ENCODE results near the gene GTF3C1. TPM values are rescaled to one million over a fixed set of nuclear protein-coding genes. Genes with fewer than 3 reads are reported as not detected.
A peak's percentile ranks its signal among the peaks of the same experiment; 100 is the strongest.

The GTF3C1 gene
- total RNA-seq, 1 donor from 2014 or later: 98.7 TPM

GRCh38 chr16:27547134-27547533, 2.6 kb downstream of the GTF3C1 start:
- DNase-seq (ENCODE audit: low spot score): no peak
- TF ChIP-seq CTCF (IDR thresholded peaks at IDR 0.05; ENCODE audit: unreplicated experiment): no peak
- H3K4me1 Mint-ChIP-seq (ENCODE audit: unreplicated experiment): peaks cover 19% of the 10 kb centered on the region
- peak overlapping the region; percentile 27 for H3K4me3 Mint-ChIP-seq (ENCODE audit: unreplicated experiment)
- H3K27ac Mint-ChIP-seq (ENCODE audit: unreplicated experiment): peak overlapping the region; percentile 11
- peaks cover 32% of the 10 kb centered on the region for H3K36me3 Mint-ChIP-seq (ENCODE audit: low read depth, unreplicated experiment)
- peaks cover 10% of the 10 kb centered on the region for H3K27me3 Mint-ChIP-seq (ENCODE audit: unreplicated experiment)
- H3K9me3 Mint-ChIP-seq (ENCODE audit: unreplicated experiment): no peaks in the 10 kb centered on the region

GRCh38 chr16:27544671-27545070, 5.0 kb downstream of the GTF3C1 start:
- Mint-ChIP-seq H3K4me1 (ENCODE audit: unreplicated experiment) (peaks cover 12% of the 10 kb centered on the region), H3K27me3 (ENCODE audit: unreplicated experiment) (peaks cover 14% of the 10 kb centered on the region), H3K4me3 (ENCODE audit: unreplicated experiment) (peak overlapping the region; percentile 1), H3K36me3 (ENCODE audit: low read depth, unreplicated experiment) (peaks cover 55% of the 10 kb centered on the region), H3K27ac (ENCODE audit: unreplicated experiment) (no peak overlapping the region), H3K9me3 (ENCODE audit: unreplicated experiment) (no peaks in the 10 kb centered on the region)
- DNase-seq (ENCODE audit: low spot score): no peak
- TF ChIP-seq CTCF (IDR thresholded peaks at IDR 0.05; ENCODE audit: unreplicated experiment): no peak

DNA sequence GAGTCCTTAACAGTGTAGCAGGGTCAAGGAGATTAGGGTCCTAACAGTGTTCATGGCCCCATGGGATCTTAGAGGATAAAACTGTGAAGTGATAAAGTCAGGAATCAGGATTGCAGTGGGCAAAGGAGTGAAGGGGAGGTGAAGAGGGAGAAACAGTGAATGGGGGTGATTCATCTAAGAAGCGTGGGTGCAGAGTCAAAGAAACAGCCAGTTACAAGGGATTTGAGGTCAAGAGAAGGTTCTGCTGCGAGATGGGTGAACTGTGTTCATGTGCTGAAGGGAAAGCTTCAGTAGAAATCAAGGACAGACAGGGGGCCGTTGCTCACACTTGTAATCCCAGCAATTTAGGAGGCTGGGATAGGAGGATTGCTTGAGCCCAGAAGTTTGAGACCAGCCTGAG, 5.9 kb downstream of the GTF3C1 start:
- no peak for TF ChIP-seq CTCF (IDR thresholded peaks at IDR 0.05; ENCODE audit: unreplicated experiment)
- no peak for DNase-seq (ENCODE audit: low spot score)
- Mint-ChIP-seq H3K4me1 (ENCODE audit: unreplicated experiment) (peaks cover 16% of the 10 kb centered on the region), H3K36me3 (ENCODE audit: low read depth, unreplicated experiment) (peaks cover 59% of the 10 kb centered on the region), H3K27me3 (ENCODE audit: unreplicated experiment) (peaks cover 12% of the 10 kb centered on the region), H3K9me3 (ENCODE audit: unreplicated experiment) (no peaks in the 10 kb centered on the region), H3K4me3 (ENCODE audit: unreplicated experiment) (peak overlapping the region; percentile 20), H3K27ac (ENCODE audit: unreplicated experiment) (peak overlapping the region; percentile 24)

GRCh38 chr16:27539636-27540035, 10.1 kb downstream of the GTF3C1 start:
- TF ChIP-seq CTCF (IDR thresholded peaks at IDR 0.05; ENCODE audit: unreplicated experiment): no peak
- no peak for DNase-seq (ENCODE audit: low spot score)
- H3K36me3 Mint-ChIP-seq (ENCODE audit: low read depth, unreplicated experiment): peaks cover 71% of the 10 kb centered on the region
- peak overlapping the region; percentile 32 for H3K27ac Mint-ChIP-seq (ENCODE audit: unreplicated experiment)
- H3K27me3 Mint-ChIP-seq (ENCODE audit: unreplicated experiment): peaks cover 15% of the 10 kb centered on the region
- peaks cover 22% of the 10 kb centered on the region for H3K4me1 Mint-ChIP-seq (ENCODE audit: unreplicated experiment)
- H3K4me3 Mint-ChIP-seq (ENCODE audit: unreplicated experiment): peak overlapping the region; percentile 66
- no peaks in the 10 kb centered on the region for H3K9me3 Mint-ChIP-seq (ENCODE audit: unreplicated experiment)

DNA sequence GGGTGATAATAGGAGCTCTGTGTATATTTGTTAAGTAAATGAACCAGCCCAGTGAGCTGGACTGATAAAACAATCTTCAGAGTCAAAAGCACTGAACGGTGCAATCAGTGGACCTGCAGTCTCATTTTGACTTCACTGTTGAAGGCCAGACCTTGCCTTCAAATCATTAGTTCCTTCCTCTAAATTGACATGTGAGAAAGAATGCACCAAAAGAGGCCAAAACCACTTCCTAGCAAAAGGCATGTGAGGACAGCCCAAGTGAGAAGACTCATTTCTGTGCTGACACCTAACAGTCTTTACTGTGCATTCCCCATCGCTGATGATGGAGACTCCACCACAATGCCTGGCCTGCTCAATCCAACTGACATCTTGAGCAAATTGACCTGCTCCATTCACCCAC, 10.6 kb downstream of the GTF3C1 start:
- no peak for DNase-seq (ENCODE audit: low spot score)
- TF ChIP-seq CTCF (IDR thresholded peaks at IDR 0.05; ENCODE audit: unreplicated experiment): no peak
- Mint-ChIP-seq H3K9me3 (ENCODE audit: unreplicated experiment) (no peaks in the 10 kb centered on the region), H3K36me3 (ENCODE audit: low read depth, unreplicated experiment) (peaks cover 68% of the 10 kb centered on the region), H3K27ac (ENCODE audit: unreplicated experiment) (peak overlapping the region; percentile 17), H3K27me3 (ENCODE audit: unreplicated experiment) (peaks cover 12% of the 10 kb centered on the region), H3K4me1 (ENCODE audit: unreplicated experiment) (peaks cover 22% of the 10 kb centered on the region), H3K4me3 (ENCODE audit: unreplicated experiment) (peak overlapping the region; percentile 28)

Measured in endothelial cell (in vitro differentiated cells).